ENCODE results near the gene SLC35E1. TPM values are rescaled to one million over a fixed set of nuclear protein-coding genes. Genes with fewer than 3 reads are reported as not detected.

Gene SLC35E1
- total RNA-seq, 1 donor from 2014 or later = 63.1 TPM

GRCh38 chr19:16504271-16504670 lies 67.9 kb downstream of the SLC35E1 start:
- H3K79me2 ChIP-seq (ENCODE audit: insufficient read depth, low read length) = no peaks in the 10 kb centered on the region
- H2AFZ ChIP-seq (ENCODE audit: low read depth, low read length) = no peak overlapping the region
- no peaks in the 10 kb centered on the region for H3K9me3 Mint-ChIP-seq (ENCODE audit: unreplicated experiment)
- H3K4me2 ChIP-seq (ENCODE audit: low read length) = no peak overlapping the region
- no peaks in the 10 kb centered on the region for H3K9me3 ChIP-seq (ENCODE audit: insufficient read depth, low read depth, low read length)
- no peaks in the 10 kb centered on the region for H3K4me1 ChIP-seq (ENCODE audit: insufficient read depth, low read length)
- TF ChIP-seq EZH2 (IDR thresholded peaks at IDR 0.05; ENCODE audit: insufficient read depth, low read length) = no peak
- TF ChIP-seq CTCF (IDR thresholded peaks at IDR 0.05; ENCODE audit: insufficient read depth, low read depth, low read length) = no peak
- no peak overlapping the region for H3K27ac ChIP-seq (ENCODE audit: low read depth, low read length)
- no peak overlapping the region for H3K9ac ChIP-seq (ENCODE audit: low read length)
- peaks cover 4% of the 10 kb centered on the region for H3K36me3 ChIP-seq (ENCODE audit: insufficient read depth, low read length)
- FAIRE-seq (no peak), DNase-seq (ENCODE audit: low read depth) (no peak)
- no peaks in the 10 kb centered on the region for H3K4me1 Mint-ChIP-seq (ENCODE audit: low read depth, unreplicated experiment)
- H3K4me3 Mint-ChIP-seq (ENCODE audit: unreplicated experiment) = no peak overlapping the region
- H3K4me3 ChIP-seq (ENCODE audit: insufficient read depth, low read depth, low read length) = no peak overlapping the region
- H3K27me3 Mint-ChIP-seq (ENCODE audit: low read depth, unreplicated experiment) = no peaks in the 10 kb centered on the region
- no peaks in the 10 kb centered on the region for H4K20me1 ChIP-seq (ENCODE audit: insufficient read depth, low read length)
- H3K27me3 ChIP-seq (ENCODE audit: insufficient read depth, low read length) = no peaks in the 10 kb centered on the region
- peaks cover 9% of the 10 kb centered on the region for H3K36me3 Mint-ChIP-seq (ENCODE audit: low read depth, unreplicated experiment)
- H3K27ac Mint-ChIP-seq (ENCODE audit: unreplicated experiment) = no peak overlapping the region

Other genes with a start within 250 kb of the SLC35E1 start
- 1.9 and 2.0 TPM in 2 replicates for gene KLF2, start 247.6 kb downstream of the SLC35E1 start, total RNA-seq
- 35.1 and 36.8 TPM in 2 replicates for gene EPS15L1, start 100.4 kb downstream of the SLC35E1 start, total RNA-seq
- not detected in 2 replicates for gene CALR3, start 76.2 kb downstream of the SLC35E1 start, total RNA-seq
- 4.4 and 5.0 TPM in 2 replicates for gene C19orf44, start 76.0 kb downstream of the SLC35E1 start, total RNA-seq
- gene CHERP, start 30.0 kb downstream of the SLC35E1 start, total RNA-seq = 41.5 and 45.3 TPM in 2 replicates
- gene MED26, start 55.8 kb upstream of the SLC35E1 start, total RNA-seq = 11.8 and 15.0 TPM in 2 replicates
- gene SMIM7, start 87.7 kb upstream of the SLC35E1 start, total RNA-seq = 45.3 and 49.4 TPM in 2 replicates
- 1.9 and 2.2 TPM in 2 replicates for gene TMEM38A, start 88.7 kb upstream of the SLC35E1 start, total RNA-seq
- gene NWD1, start 147.4 kb upstream of the SLC35E1 start, total RNA-seq = not detected in 2 replicates

Measured in astrocyte (in vitro differentiated cells and primary cell).